HepG2 (cell line): ENCODE results near the gene ANKHD1. TPM values are rescaled to one million over a fixed set of nuclear protein-coding genes. Genes with fewer than 3 reads are reported as not detected.

Source experiments
- ATAC-seq: fragments of 200-7000 bp; cut with Tn5 transposase; 3 replicates; pipeline ENCODE4 v1.9.1; 2020; ENCODE audit warnings: mild to moderate bottlenecking, moderate library complexity
- BruUV-seq: library from RNA; stranded (reverse); fragments of 400-500 nt; replicated peaks from 2 replicates; lab custom pipeline; 2021; lab: Mats Ljungman, UMichigan
- CTCF ChIA-PET: fragments of 300-600 bp; formaldehyde crosslinking; extraction: SDS; loops from one replicate; lab custom pipeline; 2021; ENCODE audit warnings: low total read pairs, inconsistent platforms, low intra/inter-chr PET ratio; lab: Yijun Ruan, JAX
- POLR2A ChIA-PET: fragments of 350-600 bp; sonication (Branson Sonifier 250); formaldehyde crosslinking; loops from one replicate; lab custom pipeline; 2020; ENCODE audit warnings: antibody characterized with exemption, inconsistent platforms; lab: Yijun Ruan, JAX
- DNase-seq: peaks from one replicate; pipeline ENCODE4 v3.0.0-alpha.2; 2015; ENCODE audit warnings: low spot score
- FAIRE-seq: peaks from 3 replicates; lab custom pipeline; 2011; peaks lifted over from hg19 to GRCh38; lab: Jason Lieb, UNC
- H2AFZ ChIP-seq: one replicate; pipeline ENCODE4 v1.6.1; 2011; ENCODE audit warnings: low read length, inconsistent platforms
- H3K27ac ChIP-seq: fragments of 300-600 bp; 3 replicates; pipeline ENCODE4 v1.8.0; 2011; ENCODE audit warnings: mixed run types, mild to moderate bottlenecking, mixed read lengths, low read length, inconsistent platforms; ENCODE audit not compliant: insufficient read depth; ENCODE audit errors: extremely low read length
- H3K27me3 ChIP-seq, 2 experiments: fragments of 200-600 bp in 1 of 2; 2 replicates in 1 of 2; 3 replicates in 1 of 2; pipeline versions ENCODE4 v1.6.0 to v1.8.0; 2011; ENCODE audit warnings: low read length in 2 of 2, mild to moderate bottlenecking in 2 of 2, moderate library complexity in 2 of 2, inconsistent platforms in 1 of 2; ENCODE audit not compliant: insufficient read depth in 2 of 2, control insufficient read depth in 1 of 2
- H3K36me3 ChIP-seq, 2 experiments: fragments of 200-600 bp in 1 of 2; replicated peaks in 1 of 2; 2 replicates in 1 of 2; 3 replicates in 1 of 2; pipeline versions ENCODE4 v1.5.1 to v1.8.0; 2011; ENCODE audit warnings: low read length in 2 of 2, inconsistent platforms in 1 of 2; ENCODE audit not compliant: insufficient read depth in 2 of 2, control insufficient read depth in 1 of 2
- H3K4me1 ChIP-seq: 2 replicates; pipeline ENCODE4 v1.5.1; 2012; ENCODE audit warnings: low read length, inconsistent platforms; ENCODE audit not compliant: insufficient read depth
- H3K4me2 ChIP-seq: 2 replicates; pipeline ENCODE4 v1.6.0; 2011; ENCODE audit warnings: low read depth, low read length, inconsistent platforms
- H3K4me3 ChIP-seq, 3 experiments: fragments of 200-600 bp in 1 of 3; sonication (generic), shearing (Covaris generic) in 1 of 3; replicated peaks in 1 of 3; 2 replicates each; pipeline ENCODE4 v1.5.1; 2011 to 2016; ENCODE audit warnings: low read length in 3 of 3, inconsistent platforms in 2 of 3, low read depth in 2 of 3, mild to moderate bottlenecking in 2 of 3, control low read depth in 1 of 3, mixed read lengths in 1 of 3; ENCODE audit not compliant: insufficient read depth in 1 of 3
- H3K79me2 ChIP-seq: one replicate; pipeline ENCODE4 v1.6.1; 2011; ENCODE audit warnings: low read length, inconsistent platforms; ENCODE audit not compliant: insufficient read depth
- H3K9ac ChIP-seq: 2 replicates; pipeline ENCODE4 v1.6.0; 2011; ENCODE audit warnings: mild to moderate bottlenecking, low read depth, low read length, inconsistent platforms; ENCODE audit not compliant: insufficient read depth
- H3K9me3 ChIP-seq: 2 replicates; pipeline ENCODE4 v1.5.1; 2012; ENCODE audit warnings: mild to moderate bottlenecking, low read length
- H4K20me1 ChIP-seq: 2 replicates; pipeline ENCODE4 v1.6.0; 2011; ENCODE audit warnings: inconsistent platforms, mild to moderate bottlenecking, low read length, moderate library complexity; ENCODE audit not compliant: insufficient read depth
- ARID2 ChIP-seq: sonication (generic); formaldehyde crosslinking; IDR thresholded peaks from 2 replicates; pipeline ENCODE4 v1.8.1; 2022; ENCODE audit warnings: mild to moderate bottlenecking, missing genetic modification reagents, borderline replicate concordance
- CBX1 ChIP-seq: IDR thresholded peaks from one replicate; pipeline ENCODE4 v1.6.1; 2016; ENCODE audit warnings: antibody characterized with exemption, low read depth
- CCDC6 ChIP-seq: sonication (generic); formaldehyde crosslinking; IDR thresholded peaks from 2 replicates; pipeline ENCODE4 v1.8.1; 2022; ENCODE audit warnings: mild to moderate bottlenecking, missing genetic modification reagents, moderate library complexity
- CEBPG ChIP-seq: IDR thresholded peaks from 2 replicates; pipeline ENCODE4 v1.6.1; 2016
- FOSL2 ChIP-seq: sonication (generic); formaldehyde crosslinking; IDR thresholded peaks from 2 replicates; pipeline ENCODE4 v1.4.0; 2020; ENCODE audit warnings: missing genetic modification reagents
- FUBP1 ChIP-seq: sonication (generic); formaldehyde crosslinking; IDR thresholded peaks from 2 replicates; pipeline ENCODE4 v1.5.1; 2020; ENCODE audit warnings: missing genetic modification reagents, mild to moderate bottlenecking, borderline replicate concordance
- HDAC1 ChIP-seq: sonication (generic); formaldehyde crosslinking; IDR thresholded peaks from 2 replicates; pipeline ENCODE4 v1.5.1; 2020; ENCODE audit warnings: mild to moderate bottlenecking, missing genetic modification reagents
- KDM5B ChIP-seq: sonication (generic); formaldehyde crosslinking; IDR thresholded peaks from 2 replicates; pipeline ENCODE4 v1.4.0; 2020; ENCODE audit warnings: missing genetic modification reagents, mild to moderate bottlenecking, borderline replicate concordance
- KLF11 ChIP-seq: IDR thresholded peaks from 2 replicates; pipeline ENCODE4 v1.6.1; 2016; ENCODE audit warnings: missing compliant biosample characterization
- MAZ ChIP-seq, 2 experiments: sonication (generic) in 1 of 2; formaldehyde crosslinking in 1 of 2; IDR thresholded peaks; 2 replicates each; pipeline versions ENCODE4 v1.5.0 to v1.6.1; 2012 to 2020; ENCODE audit warnings: low read depth in 2 of 2, mild to moderate bottlenecking in 2 of 2, borderline replicate concordance in 1 of 2, improper control_type of control experiment in 1 of 2, low read length in 1 of 2, missing genetic modification reagents in 1 of 2, moderate library complexity in 1 of 2
- POLR2AphosphoS5 ChIP-seq: IDR thresholded peaks from 2 replicates; pipeline ENCODE4 v1.6.1; 2012; ENCODE audit warnings: low read depth, low read length
- SPEN ChIP-seq: sonication (generic); formaldehyde crosslinking; IDR thresholded peaks from 2 replicates; pipeline ENCODE4 v1.5.1; 2020; ENCODE audit warnings: low read depth, mild to moderate bottlenecking, missing genetic modification reagents
- ZGPAT ChIP-seq: IDR thresholded peaks from 2 replicates; pipeline ENCODE4 v1.6.1; 2016; ENCODE audit warnings: mild to moderate bottlenecking
- ZMYM4 ChIP-seq: sonication (generic); formaldehyde crosslinking; IDR thresholded peaks from 2 replicates; pipeline ENCODE4 v1.8.1; 2023; ENCODE audit warnings: mild to moderate bottlenecking, missing genetic modification reagents
- ZNF337 ChIP-seq: sonication (generic); formaldehyde crosslinking; IDR thresholded peaks from 2 replicates; pipeline ENCODE4 v1.5.1; 2020; ENCODE audit warnings: missing genetic modification reagents, low read depth, mild to moderate bottlenecking, borderline replicate concordance
- ZNF34 ChIP-seq: sonication (generic); formaldehyde crosslinking; IDR thresholded peaks from 2 replicates; pipeline ENCODE4 v1.4.0; 2020; ENCODE audit warnings: mild to moderate bottlenecking, missing genetic modification reagents, borderline replicate concordance
- ZNF569 ChIP-seq: sonication (generic); formaldehyde crosslinking; IDR thresholded peaks from 2 replicates; pipeline ENCODE4 v1.5.0; 2020; ENCODE audit warnings: mild to moderate bottlenecking, missing genetic modification reagents, moderate library complexity, borderline replicate concordance
- whole genome bisulfite sequencing: methylation state at CpG from one replicate; pipeline ENCODE4 v1.1.6; 2017; ENCODE audit warnings: low lambda C conversion rate; 5-methylcytosine and 5-hydroxymethylcytosine counted together
- in situ Hi-C: cut with HindIII; loops from 2 replicates; pipeline ENCODE4 v1.10.0; 2017; ENCODE audit warnings: low pct_unique_long_range_greater_than_20kb; ENCODE audit not compliant: extremely low pct_ligation_motif_present
- intact Hi-C: fragments of 100-400 bp; cut with micrococcal nuclease; formaldehyde crosslinking; loops from one replicate; pipeline ENCODE4 v1.10.0; 2022; ENCODE audit not compliant: unreplicated experiment
- polyA plus RNA-seq, 8 experiments: library from polyadenylated mRNA; depleted of rRNA in 3 of 8; stranded (reverse) in 7 of 8; unstranded in 1 of 8; fragments of >200 nt; fragmentation: Illumina TruSeq in 4 of 8; extraction: Trizol in 4 of 8; gene quantifications; 2 replicates each; pipeline versions ENCODE4 v1.2.1 to v1.2.3, GENCODE V29; 2011 to 2016; ENCODE audit warnings: low read depth in 4 of 8, missing spikeins in 1 of 8, mixed read lengths in 1 of 8; ENCODE audit not compliant: insufficient read depth in 1 of 8
- total RNA-seq, 5 experiments: library from RNA; depleted of rRNA; stranded (reverse); fragments of >200 nt; fragmentation: Illumina TruSeq; extraction: Trizol; gene quantifications; 2 replicates each; pipeline ENCODE4 v1.2.3, GENCODE V29; 2016; ENCODE audit warnings: low read depth in 1 of 5

Gene ANKHD1
- total and polyA plus RNA-seq, 2 of the 13 experiments (the other 11 are each of a cell fraction or from before 2014, with no cell fraction given) = 69.9 to 82.0 TPM

- no peak for TF ChIP-seq CCDC6 (CRISPR knock-in tag)
- peak; percentile 70; the same call in 1 of the 2 replicates for TF ChIP-seq FUBP1 (CRISPR knock-in tag)
- TF ChIP-seq SPEN (CRISPR knock-in tag) = no peak
- TF ChIP-seq ZNF569 = no peak
- 0 out of 2 replicates have a peak, but pooled peaks have one; percentile 73 for TF ChIP-seq ZNF34 (CRISPR knock-in tag)
- 0 out of 2 replicates have a peak, but pooled peaks have one; percentile 22 for TF ChIP-seq ARID2 (CRISPR knock-in tag)
Measured at GRCh38 chr5:140546851-140547507, 145.3 kb downstream of the ANKHD1 start (continued).

- H3K36me3 ChIP-seq = peaks cover 12 to 49% of the 10 kb centered on the region in 2 experiments; a peak in 4 of 5 replicates
- no peaks in the 10 kb centered on the region for H3K9me3 ChIP-seq
- DNase-seq (peak; percentile 94), FAIRE-seq (peak; percentile 95), ATAC-seq (peak; percentile 94)
- in situ Hi-C loops (no loop called here), intact Hi-C loops (loop anchor here (1.0 to 5.0 kb wide), 4 partner anchors 9 to 180 kb away; partner anchors contain the start of genes HARS1, HARS2 and TMCO6)
- peak within 1 kb of the TSS; percentile 21 to 69 (median 48); a peak in 5 of 6 replicates for H3K4me3 ChIP-seq
- CTCF ChIA-PET = no interaction called here
- WGBS = 93% methylated on average over 15 of the region's 52 CpGs
- H3K27ac ChIP-seq = peak within 1 kb of the TSS; percentile 86
- H4K20me1 ChIP-seq = no peaks in the 10 kb centered on the region; the same call in none of the 2 replicates
- no TSS peak for BruUV-seq
- H2AFZ ChIP-seq = no peak within 1 kb of the TSS
- H3K4me1 ChIP-seq = peaks cover 27% of the 10 kb centered on the region
- no peaks in the 10 kb centered on the region for H3K27me3 ChIP-seq
- POLR2A ChIA-PET = interaction anchor here (0.8 to 4.5 kb wide), 18 partner anchors 8 to 184 kb away, joined by 3 to 70 read pairs (median 6); partner anchors contain the start of genes ANKHD1, HARS1, HARS2 and IK
- peak within 1 kb of the TSS; percentile 81 for H3K4me2 ChIP-seq
- H3K9ac ChIP-seq = peak within 1 kb of the TSS; percentile 69
- H3K79me2 ChIP-seq = no peaks in the 10 kb centered on the region
- peak; percentile 66 for TF ChIP-seq HDAC1
- peak; percentile 85; the same call in 1 of the 2 replicates for TF ChIP-seq KLF11
- no peak for TF ChIP-seq MAZ (IDR thresholded peaks at IDR 0.05; ENCODE audit: borderline replicate concordance, low read depth, low read length)
- TF ChIP-seq MAZ (CRISPR knock-in tag; IDR thresholded peaks at IDR 0.05; ENCODE audit: low read depth) = peak; percentile 65
- TF ChIP-seq ZMYM4 (CRISPR knock-in tag) = peak; percentile 64
- TF ChIP-seq KDM5B (CRISPR knock-in tag) = peak; percentile 44; the same call in 1 of the 2 replicates
- TF ChIP-seq CBX1 = peak; percentile 95
- peak; percentile 85 for TF ChIP-seq ZGPAT (CRISPR knock-in tag)
- peak; percentile 56; the same call in 1 of the 2 replicates for TF ChIP-seq ZNF337 (CRISPR knock-in tag)
- 0 out of 2 replicates have a peak, but pooled peaks have one; percentile 1 for TF ChIP-seq ZNF34 (CRISPR knock-in tag)
- peak; percentile 49; the same call in 1 of the 2 replicates for TF ChIP-seq FOSL2 (CRISPR knock-in tag)
- peak; percentile 6; the same call in 1 of the 2 replicates for TF ChIP-seq CEBPG
- TF ChIP-seq POLR2AphosphoS5 = peak; percentile 60; the same call in 1 of the 2 replicates
Measured at GRCh38 chr5:140547508-140548299, 146.1 kb downstream of the ANKHD1 start, which contains the start of gene EIF4EBP3. Gene EIF4EBP3 (plus strand): TSS chr5:140547662. CDS start chr5:140547738, 76 bp downstream.
